NCI-H2227 (cell line): ENCODE results near the gene BTBD16.

ENCODE experiments used
- DNase-seq: peaks from one replicate; lab custom pipeline; 2025; ENCODE audit not compliant: unreplicated experiment; lab: John Stamatoyannopoulos, UW

The BTBD16 gene

GRCh38 chr10:122269059-122269687 lies 1.9 kb upstream of the BTBD16 start:
- DNase-seq, result no peak

DNA sequence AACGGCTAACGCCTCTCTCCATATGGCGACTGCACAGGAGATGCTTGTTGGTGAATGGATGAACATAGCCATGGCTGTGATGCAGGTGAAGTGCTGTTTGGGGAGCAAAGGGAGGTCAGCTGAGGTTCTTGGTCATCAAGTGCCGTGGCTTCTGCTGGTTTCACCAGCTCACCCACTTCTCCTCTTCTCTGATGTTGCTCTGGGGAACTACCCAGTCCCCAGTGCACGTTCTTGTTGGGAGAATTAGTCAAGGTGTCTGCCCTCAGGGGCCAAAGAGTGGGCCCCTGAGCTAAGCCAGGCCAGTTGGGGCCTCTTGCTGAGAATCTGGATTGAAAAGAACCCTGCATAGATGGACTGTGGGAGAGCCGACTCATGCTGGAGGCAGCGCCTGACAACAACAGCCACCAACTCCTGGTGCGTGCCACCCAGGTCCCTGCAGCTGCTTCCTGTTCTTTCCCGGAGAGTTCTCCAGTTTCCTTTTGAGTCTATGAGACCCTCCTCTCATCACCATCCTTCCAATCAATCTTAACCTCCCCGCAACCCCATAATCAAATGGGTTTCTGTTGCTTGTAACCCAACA lies 3.0 kb downstream of the BTBD16 start:
- no peak for DNase-seq

- DNase-seq, result no peak
These were observed 5.6 kb downstream of the BTBD16 start for GRCh38 chr10:122276611-122277208.

DNA sequence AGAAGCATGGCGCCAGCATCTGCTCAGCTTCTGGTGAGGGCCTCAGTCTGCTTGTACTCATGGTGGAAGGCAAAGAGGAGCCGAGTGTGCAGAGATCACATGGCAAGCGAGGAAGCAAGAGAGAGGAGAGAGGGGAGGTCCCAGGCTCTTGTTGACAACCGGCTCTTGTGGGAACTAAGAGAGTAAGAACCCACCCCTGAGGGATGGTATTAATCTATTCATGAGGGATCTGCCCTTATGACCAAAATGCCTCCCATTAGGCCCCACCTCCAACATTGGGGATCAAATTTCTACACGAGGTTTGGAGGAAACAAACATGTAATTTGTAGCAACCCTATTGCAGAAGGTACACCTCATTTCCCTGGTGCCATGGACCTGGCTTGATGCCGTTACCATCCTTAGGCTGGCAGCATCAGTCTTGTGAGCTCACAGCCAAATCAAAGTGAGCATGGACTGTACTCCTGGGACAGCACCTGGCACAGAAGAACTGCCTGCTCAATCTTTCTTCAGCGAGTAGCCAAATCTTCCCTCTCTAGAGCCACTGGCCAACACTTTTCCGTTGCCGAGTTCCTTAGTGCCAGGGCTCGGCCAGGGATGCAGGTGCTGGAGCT lies 6.5 kb downstream of the BTBD16 start:
- DNase-seq, result no peak

DNA sequence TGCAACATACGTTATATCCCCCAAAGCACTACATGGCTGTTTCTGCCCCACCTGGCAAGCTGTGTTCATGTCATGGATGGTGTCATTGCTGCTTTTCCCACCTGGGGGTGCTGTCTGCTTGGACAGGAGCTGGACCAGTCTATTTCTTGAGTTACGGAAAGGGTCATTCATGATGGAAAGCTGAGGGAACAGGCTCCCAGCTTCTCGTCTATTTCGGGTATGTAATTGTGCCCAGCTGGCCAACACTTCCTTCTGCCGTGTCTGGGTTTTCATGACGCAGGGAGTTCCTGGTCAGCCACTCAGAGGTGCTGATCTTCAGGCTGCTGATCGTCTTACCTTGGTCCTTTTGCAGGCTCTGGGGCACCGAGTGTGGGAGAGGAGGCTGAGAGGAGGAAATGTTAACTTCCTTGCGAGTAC lies 8.6 kb downstream of the BTBD16 start:
- DNase-seq, result peak; percentile 75

GRCh38 chr10:122280156-122280555 lies 9.1 kb downstream of the BTBD16 start:
- DNase-seq, result no peak

DNA sequence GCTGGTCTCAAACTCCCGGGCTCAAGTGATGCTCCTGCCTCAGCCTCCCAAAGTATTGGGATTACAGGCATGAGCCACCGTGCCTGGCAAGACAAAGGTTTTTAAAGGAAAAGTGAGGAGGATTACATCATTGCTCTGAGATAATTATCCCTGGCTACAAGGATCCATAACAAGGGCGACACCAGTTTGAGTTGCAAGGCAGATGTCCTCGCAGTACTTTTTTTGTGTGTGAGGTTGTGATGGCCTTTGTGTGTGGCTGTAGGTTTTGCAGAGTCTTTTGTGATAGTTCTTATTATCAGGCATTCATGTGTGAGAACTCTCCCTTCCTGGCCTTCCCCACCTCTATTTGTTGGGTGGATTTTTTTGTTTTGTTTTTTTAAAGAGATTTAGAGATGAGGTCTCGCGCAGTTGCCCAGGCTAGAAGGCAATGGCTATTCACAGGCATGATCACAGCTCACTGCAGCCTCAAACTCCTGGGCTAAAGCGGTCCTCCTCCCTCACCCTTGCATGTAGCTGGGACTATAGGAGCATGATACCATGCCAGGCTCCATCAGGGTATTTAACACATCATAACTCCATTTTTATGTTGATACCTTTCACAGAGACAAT lies 10.0 kb downstream of the BTBD16 start:
- DNase-seq, result no peak

DNA sequence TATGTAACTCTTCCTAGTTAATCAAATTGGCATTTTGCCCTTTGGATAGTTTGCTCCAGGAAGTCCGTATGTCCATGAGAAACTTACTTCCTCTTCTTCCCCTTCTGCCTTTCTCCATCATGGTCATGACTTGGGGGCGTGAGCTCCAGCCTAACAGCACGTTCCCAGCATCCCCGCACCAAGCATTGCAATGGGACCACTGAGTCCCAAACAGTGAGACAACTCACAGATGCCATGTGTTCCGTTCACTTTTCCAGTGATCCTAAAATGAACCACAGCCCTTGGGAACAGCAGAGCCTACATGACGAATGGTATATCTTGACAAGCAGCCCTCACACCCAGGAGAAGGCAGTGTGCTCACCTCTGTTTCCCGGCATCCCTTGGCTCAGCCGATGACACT lies 10.7 kb downstream of the BTBD16 start:
- DNase-seq, result no peak

DNA sequence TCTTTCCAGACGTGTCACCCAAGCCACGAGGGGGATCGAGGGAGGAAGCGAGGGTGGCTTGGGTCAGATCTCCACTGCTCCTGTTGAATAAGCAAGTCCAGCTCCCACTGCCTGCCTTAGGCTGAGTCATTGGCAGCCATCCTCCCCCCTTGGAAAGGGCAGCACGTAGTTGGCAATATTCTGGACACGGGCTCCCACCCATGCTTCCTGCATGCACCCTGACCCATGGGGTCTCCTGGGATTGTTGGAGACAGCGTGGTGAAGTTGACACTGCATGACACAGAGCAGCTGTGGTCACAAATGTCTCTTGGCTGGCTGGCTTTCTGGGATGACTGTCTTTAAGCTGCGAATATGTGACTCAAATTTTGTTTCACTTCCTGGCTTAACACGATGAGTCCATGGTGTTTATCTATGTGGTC lies 11.2 kb downstream of the BTBD16 start:
- no peak for DNase-seq

GRCh38 chr10:122282909-122283308 lies 11.8 kb downstream of the BTBD16 start:
- DNase-seq, result no peak

- no peak for DNase-seq
These were observed 14.7 kb downstream of the BTBD16 start for GRCh38 chr10:122285506-122286444.

DNA sequence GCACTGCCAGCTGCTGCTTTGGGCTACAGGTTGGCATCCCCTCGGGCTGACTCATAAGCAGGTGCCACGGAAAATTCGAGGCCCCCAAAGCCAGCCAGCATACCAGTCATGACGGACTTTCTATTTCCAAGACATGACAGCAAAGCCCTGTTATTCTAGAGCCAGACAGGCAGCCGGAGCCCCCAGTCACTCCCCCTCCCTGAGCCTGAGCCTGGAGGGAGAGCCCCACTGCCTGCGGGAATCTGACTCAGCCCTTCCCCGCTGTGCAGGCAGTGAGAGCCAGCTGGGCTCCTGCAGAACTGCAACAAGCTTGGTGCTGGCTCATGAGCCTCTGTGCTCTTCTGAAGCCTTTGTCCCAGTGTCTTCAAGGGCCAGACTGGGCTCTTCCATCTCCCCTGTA lies 15.8 kb downstream of the BTBD16 start:
- peak; percentile 41 for DNase-seq

GRCh38 chr10:122287570-122287969 lies 16.5 kb downstream of the BTBD16 start:
- DNase-seq, result no peak

DNA sequence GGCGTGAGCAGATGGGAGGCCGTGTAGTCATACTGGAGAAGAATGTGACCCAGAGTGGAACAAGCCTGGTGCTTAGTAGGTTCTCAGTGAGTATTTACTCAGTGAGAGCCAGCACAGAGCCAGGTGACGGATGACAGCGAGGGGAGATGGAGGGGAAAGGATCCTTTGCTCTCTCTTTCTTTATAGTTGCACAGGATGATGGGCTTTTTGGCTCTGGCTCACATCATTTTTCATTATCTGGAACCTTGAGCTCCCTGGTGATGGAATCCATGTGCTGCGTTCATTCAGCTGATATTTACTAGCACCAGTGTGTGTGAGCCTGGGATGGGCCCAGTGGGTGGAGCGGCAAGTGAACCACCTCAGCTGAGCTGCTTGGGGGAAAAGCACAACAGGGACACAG lies 17.2 kb downstream of the BTBD16 start:
- DNase-seq, result no peak

GRCh38 chr10:122288917-122289316 lies 17.8 kb downstream of the BTBD16 start:
- no peak for DNase-seq

DNA sequence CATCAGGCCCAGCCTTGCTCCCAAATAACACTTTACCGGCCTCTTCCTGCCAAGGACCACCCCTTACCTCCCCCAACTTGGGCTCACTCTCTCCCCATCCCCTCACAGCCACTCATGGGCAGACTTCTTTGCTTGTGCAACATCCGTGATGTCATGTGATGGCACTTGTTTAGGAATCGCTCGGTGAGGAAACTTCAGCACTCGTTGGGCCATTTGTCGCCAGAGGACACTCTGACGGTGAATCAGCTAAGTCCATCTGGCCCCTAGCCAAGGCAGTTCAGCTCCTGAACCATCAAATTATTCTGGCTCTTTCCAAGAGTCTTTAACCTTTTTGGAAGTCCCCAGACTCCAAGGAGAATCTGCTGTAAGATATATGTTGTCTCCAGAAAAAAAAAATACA lies 19.2 kb downstream of the BTBD16 start:
- DNase-seq, result no peak

DNA sequence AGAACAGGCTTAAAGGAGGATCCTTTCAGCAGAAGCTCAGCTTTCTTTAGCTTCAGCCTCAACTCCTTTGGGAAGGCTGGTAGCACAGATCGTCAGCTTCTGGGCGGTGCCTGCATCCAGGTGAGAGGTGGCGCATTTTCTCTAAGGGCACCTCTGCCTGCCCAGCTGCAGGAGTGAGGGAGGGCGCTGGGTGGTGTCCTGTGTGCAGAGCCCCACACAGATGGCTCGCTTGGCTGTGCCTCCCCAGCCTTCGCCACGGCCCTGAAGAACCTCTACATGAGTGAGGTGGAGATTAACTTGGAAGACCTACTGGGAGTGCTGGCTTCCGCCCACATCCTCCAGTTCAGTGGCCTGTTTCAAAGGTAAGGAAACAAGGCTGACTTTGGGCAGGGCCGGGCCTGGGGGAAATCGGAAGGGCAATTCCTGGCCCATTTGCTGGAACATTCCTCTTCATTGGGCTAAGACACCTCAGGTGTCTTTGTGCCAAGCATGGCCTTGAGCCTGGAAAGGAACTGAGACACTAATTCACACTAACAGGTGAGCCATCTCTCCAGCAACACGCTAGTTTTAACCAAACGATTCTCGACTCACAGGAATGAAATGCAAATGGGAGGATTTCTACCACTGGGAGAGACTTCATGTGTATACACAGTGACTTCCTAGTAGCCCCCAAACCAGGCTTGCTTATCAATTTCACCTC lies 19.9 kb downstream of the BTBD16 start:
- no peak for DNase-seq

DNA sequence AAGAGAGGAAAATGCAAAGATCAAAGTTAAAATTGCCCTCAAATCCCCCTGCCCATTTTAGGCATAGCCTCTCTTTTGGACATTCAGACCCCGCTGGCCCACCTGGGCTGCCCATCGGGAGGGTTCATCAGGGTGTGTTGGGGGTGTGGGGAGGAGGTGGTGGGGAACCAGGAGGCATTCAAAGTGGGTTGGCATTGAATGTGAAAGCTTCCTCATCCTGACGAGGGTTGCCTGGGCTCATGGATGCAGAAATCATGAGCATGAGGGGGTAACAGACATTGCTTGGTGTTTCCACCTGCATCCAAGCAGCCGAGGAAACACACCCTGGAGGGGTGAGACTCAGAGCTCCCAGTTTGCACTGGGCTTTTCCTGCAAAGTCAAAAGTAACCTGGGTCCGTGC lies 20.6 kb downstream of the BTBD16 start:
- DNase-seq, result no peak

DNA sequence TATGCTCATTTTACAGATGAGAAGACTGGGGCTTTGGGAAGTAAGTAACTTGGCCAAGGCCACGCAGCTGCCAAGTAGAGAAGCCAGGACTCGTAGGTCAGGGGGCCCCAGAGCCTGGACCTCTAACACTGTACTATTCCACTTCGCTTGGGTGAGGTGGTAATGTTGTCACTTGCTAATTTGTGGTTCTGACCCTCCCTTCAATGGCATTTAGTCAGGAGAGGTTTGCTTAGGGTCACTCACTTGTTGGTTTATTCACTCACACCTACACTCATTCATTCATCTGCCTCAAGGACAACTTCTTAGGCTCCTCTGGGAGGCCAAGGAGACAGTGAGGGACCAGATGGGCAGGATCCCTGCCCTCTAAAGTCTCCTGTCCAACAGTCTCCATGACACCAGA lies 21.3 kb downstream of the BTBD16 start:
- DNase-seq, result no peak
